HFF-Myc (cell line): ENCODE results near the gene MIER1.

ENCODE experiments used
- DNase-seq: peaks from one replicate; pipeline ENCODE4 v3.0.0-alpha.2; 2011; ENCODE audit warnings: low read depth; ENCODE audit errors: extremely low read depth
- H3K4me3 ChIP-seq: replicated peaks from 2 replicates; pipeline ENCODE4 v1.5.1; 2011; ENCODE audit warnings: low read depth, mild to moderate bottlenecking, control low read depth, low read length
- CTCF ChIP-seq: IDR thresholded peaks from 2 replicates; pipeline ENCODE4 v1.5.1; 2012; ENCODE audit warnings: mild to moderate bottlenecking, low read depth, low read length, control low read depth; ENCODE audit errors: missing control alignments

MIER1 gene

GRCh38 chr1:66933887-66934700 is 9.3 kb downstream of the MIER1 start:
- DNase-seq: no peak
- TF ChIP-seq CTCF: no peak
- no peak overlapping the region for H3K4me3 ChIP-seq

- no peak overlapping the region for H3K4me3 ChIP-seq
- no peak for DNase-seq
- TF ChIP-seq CTCF: no peak
Measured at GRCh38 chr1:66937529-66938234, 12.9 kb downstream of the MIER1 start.

DNA sequence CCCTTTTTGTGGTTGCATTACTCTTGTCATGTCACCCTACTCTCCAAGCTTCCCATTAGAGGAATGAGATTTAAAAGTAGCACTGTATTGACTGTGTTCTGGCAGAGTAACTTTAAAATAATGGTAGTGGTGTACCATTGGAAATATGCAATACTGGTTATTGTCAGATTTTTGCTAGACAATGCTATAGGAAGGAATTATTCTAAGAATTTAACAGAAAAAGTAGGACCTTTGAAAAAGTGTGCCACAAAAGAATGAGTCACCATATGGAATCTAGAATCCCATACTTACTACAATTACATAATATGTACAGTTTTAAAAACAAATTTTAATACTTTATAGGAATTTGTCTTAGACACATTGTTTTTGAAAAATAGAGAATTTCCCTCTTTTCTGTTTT is 13.8 kb downstream of the MIER1 start:
- no peak for DNase-seq
- TF ChIP-seq CTCF: no peak
- no peak overlapping the region for H3K4me3 ChIP-seq

DNA sequence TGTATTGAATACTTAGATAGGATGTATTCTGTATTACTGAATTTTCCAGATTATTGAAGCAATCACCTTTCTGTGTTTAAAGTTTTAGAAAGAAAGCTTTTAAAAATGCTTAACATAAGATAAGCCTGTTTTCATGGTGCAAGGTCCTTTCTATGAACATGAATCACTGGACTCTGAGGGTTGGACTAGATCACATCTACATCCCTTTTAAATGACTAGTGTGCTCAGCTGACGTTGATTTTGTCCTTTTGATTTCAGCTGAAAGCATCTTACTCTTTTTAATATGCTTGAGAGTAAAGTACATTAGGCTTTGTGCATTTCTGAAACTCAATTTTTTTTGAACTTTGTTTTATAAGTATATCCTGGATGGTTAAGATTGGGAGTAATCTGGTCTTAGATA is 16.2 kb downstream of the MIER1 start:
- no peak for TF ChIP-seq CTCF
- no peak for DNase-seq
- H3K4me3 ChIP-seq: no peak overlapping the region

GRCh38 chr1:66943361-66943969 is 18.7 kb downstream of the MIER1 start:
- no peak for TF ChIP-seq CTCF
- H3K4me3 ChIP-seq: no peak overlapping the region

DNA sequence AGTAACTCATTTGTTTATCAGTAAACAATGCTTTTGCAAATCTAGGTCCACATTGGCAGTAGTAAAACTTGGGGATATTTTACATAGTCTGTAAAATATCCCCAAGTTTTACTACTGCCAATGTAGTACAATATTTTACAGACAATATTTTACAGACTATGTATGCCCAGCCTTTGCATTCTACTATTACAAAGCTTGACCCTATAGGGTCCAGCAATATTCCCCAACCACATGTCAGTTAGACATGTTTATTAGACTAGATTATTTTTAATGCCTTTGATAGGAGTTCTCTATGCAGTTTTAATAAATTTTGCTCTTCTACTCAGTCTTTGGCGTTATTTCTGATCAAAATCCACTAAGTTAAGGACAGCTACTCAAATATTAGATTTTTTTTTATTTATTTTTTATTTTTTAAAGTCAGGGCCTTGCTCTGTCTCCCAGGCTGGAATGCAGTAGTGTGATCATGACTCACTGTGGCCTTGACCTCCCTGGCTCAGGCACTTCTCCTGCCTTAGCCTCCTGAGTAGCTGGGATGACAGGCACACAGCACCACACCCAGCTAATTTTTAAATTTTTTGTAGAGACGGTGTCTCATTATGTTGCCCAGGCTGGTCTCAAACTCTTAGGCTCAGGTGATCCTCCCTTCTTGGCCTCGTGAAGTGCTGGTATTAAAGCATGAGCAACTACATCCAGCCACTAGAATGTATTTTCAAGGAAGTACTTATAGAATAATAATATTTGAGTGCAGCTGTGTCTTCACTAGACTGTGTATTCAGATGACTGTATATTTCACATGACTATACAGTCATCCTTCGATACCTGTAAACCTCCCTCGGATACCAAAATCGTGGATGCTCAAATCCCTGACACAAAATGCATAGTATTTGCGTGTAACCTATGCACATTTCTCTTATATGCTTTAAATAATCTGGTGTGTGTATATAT is 19.8 kb downstream of the MIER1 start:
- TF ChIP-seq CTCF: no peak
- DNase-seq: peak; percentile 40
- no peak overlapping the region for H3K4me3 ChIP-seq

More at GRCh38 chr1:66943361-66943969, 18.7 kb downstream of the MIER1 start:
- no peak for DNase-seq
